Keratinocyte (primary cell): ENCODE data around the gene RASL11A.

ENCODE experiments used
- EZH2 ChIP-seq: IDR thresholded peaks from one replicate; pipeline ENCODE4 v1.6.1; 2012; ENCODE audit warnings: inconsistent platforms, mild to moderate bottlenecking, low read length, moderate library complexity
- TF ChIP-seq, protein P1 (sequence below), 3 experiments: IDR thresholded peaks in 1 of 3; conservative IDR thresholded peaks in 1 of 3; optimal IDR thresholded peaks in 1 of 3; 2 replicates in 2 of 3; 3 replicates in 1 of 3; pipeline versions ENCODE3 to v1.5.1; 2011; ENCODE audit warnings: low read length in 3 of 3, mild to moderate bottlenecking in 3 of 3, moderate library complexity in 2 of 3, control low read depth in 1 of 3, inconsistent platforms in 1 of 3; ENCODE audit not compliant: insufficient read depth in 2 of 3; ENCODE audit errors: extremely low read depth in 1 of 3

DNA sequence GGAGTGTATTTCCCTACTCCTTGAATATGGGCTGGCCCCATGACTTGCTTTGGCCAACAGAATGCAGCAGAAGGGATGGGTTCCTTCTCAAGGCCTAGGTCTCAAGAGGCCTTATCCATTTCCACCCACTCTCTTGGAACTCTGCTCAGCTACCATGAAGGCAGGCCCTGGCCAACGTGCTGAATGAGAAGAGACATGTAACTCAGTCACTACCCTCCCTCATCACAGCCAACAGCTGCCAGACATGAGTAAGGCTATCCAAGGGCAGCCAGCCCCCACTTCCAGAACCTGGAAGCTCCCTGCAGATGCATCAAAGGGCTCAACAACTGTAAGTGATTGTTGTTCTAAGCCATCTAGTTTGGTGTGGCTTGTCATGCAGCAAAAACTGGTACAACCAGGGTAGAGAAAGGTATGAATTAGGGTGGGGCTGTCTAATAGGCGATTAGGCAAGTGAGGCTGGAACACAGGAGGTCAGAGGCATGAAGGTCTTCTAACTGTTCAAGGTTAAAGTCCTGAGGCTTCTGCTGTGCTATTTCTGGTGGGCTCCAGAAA is 1.4 kb upstream of the RASL11A start:
- TF ChIP-seq, protein P1, sequence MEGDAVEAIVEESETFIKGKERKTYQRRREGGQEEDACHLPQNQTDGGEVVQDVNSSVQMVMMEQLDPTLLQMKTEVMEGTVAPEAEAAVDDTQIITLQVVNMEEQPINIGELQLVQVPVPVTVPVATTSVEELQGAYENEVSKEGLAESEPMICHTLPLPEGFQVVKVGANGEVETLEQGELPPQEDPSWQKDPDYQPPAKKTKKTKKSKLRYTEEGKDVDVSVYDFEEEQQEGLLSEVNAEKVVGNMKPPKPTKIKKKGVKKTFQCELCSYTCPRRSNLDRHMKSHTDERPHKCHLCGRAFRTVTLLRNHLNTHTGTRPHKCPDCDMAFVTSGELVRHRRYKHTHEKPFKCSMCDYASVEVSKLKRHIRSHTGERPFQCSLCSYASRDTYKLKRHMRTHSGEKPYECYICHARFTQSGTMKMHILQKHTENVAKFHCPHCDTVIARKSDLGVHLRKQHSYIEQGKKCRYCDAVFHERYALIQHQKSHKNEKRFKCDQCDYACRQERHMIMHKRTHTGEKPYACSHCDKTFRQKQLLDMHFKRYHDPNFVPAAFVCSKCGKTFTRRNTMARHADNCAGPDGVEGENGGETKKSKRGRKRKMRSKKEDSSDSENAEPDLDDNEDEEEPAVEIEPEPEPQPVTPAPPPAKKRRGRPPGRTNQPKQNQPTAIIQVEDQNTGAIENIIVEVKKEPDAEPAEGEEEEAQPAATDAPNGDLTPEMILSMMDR (optimal IDR thresholded peaks at IDR 0.05 in 1 of 3, IDR thresholded peaks at IDR 0.05 in 1 of 3, conservative IDR thresholded peaks at IDR 0.05 in 1 of 3; ENCODE audit: extremely low read depth in 1 of 3, insufficient read depth in 2 of 3, low read length in 3 of 3) = no peak
- no peak for TF ChIP-seq EZH2
